ENCODE data around the gene CLPX. TPM values are rescaled to one million over a fixed set of nuclear protein-coding genes. Genes with fewer than 3 reads are reported as not detected.

Gene CLPX
- total and polyA plus RNA-seq, 9 of the 15 experiments (the other 6 are each of a cell fraction or from before 2014, with no cell fraction given) = 11.2 to 83.3 (median 51.3) TPM

DNA sequence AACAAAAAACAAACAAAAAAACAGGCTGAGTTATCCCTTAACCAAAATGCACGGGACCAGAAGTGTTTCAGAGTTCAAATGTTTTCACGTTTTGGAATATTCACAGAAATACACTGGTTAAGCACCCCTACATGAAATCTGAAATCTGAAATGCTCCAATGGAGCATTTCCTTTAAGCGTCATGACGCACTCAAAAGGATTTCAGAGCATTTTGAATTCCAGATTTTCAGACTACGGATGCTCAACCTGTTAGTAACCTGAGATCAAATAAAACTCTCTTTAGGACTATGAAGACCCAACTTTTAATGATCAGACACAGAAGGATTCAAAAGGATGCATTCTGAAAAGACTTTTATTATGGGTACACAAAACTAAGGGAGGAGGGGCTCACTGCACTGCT, 9.6 kb downstream of the CLPX start:
- peak; percentile 11 for FAIRE-seq
- H3K36me3 ChIP-seq (ENCODE audit: control insufficient read depth, insufficient read depth, low read length) = peaks cover 81% of the 10 kb centered on the region; the same call in 2 of the 3 replicates
- intact Hi-C loops (cut with micrococcal nuclease) = no loop called here

More for the DNA sequence above, 9.6 kb downstream of the CLPX start:
- H3K9me1 ChIP-seq (ENCODE audit: control insufficient read depth, insufficient read depth, low read length) = no peaks in the 10 kb centered on the region
- H3K4me1 ChIP-seq (replicated peaks in 1 of 2; ENCODE audit: control insufficient read depth in 2 of 2, insufficient read depth in 2 of 2, low read length in 2 of 2) = no peaks in the 10 kb centered on the region
- H3K9me3 ChIP-seq (replicated peaks; ENCODE audit: control insufficient read depth, insufficient read depth, low read depth, low read length) = no peaks in the 10 kb centered on the region
- ATAC-seq (no peak), DNase-seq (ENCODE audit: extremely low read depth in 1 of 4, low spot score in 3 of 4) (no peak)
- H3K4me3 ChIP-seq = no peak overlapping the region
- 85% methylated on average over 5 of the region's 5 CpGs for WGBS (ENCODE audit: insufficient coverage, low coverage, missing lambda C conversion rate)
- TF ChIP-seq BRD9 (IDR thresholded peaks at IDR 0.05; ENCODE audit: low read depth, partially characterized antibody) = no peak
- TF ChIP-seq SRSF3 (IDR thresholded peaks at IDR 0.05; ENCODE audit: insufficient read depth, low read length) = no peak
- no peak for TF ChIP-seq SP2 (IDR thresholded peaks at IDR 0.05; ENCODE audit: extremely low read depth, low read depth, low read length, poor library complexity, severe bottlenecking)
- no peak for TF ChIP-seq EZH2 (IDR thresholded peaks at IDR 0.05; ENCODE audit: borderline replicate concordance, low read depth, low read length)
- no peak for TF ChIP-seq CBX8 (IDR thresholded peaks at IDR 0.05; ENCODE audit: borderline replicate concordance, extremely low read depth, low read depth, low read length, poor library complexity, severe bottlenecking)
- TF ChIP-seq LARP7 (IDR thresholded peaks at IDR 0.05) = no peak
- TF ChIP-seq TGIF2 (CRISPR knock-in tag; IDR thresholded peaks at IDR 0.05) = no peak
- no peak for TF ChIP-seq DNMT1 (IDR thresholded peaks at IDR 0.05)
- TF ChIP-seq, protein P1, sequence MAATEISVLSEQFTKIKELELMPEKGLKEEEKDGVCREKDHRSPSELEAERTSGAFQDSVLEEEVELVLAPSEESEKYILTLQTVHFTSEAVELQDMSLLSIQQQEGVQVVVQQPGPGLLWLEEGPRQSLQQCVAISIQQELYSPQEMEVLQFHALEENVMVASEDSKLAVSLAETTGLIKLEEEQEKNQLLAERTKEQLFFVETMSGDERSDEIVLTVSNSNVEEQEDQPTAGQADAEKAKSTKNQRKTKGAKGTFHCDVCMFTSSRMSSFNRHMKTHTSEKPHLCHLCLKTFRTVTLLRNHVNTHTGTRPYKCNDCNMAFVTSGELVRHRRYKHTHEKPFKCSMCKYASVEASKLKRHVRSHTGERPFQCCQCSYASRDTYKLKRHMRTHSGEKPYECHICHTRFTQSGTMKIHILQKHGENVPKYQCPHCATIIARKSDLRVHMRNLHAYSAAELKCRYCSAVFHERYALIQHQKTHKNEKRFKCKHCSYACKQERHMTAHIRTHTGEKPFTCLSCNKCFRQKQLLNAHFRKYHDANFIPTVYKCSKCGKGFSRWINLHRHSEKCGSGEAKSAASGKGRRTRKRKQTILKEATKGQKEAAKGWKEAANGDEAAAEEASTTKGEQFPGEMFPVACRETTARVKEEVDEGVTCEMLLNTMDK (IDR thresholded peaks at IDR 0.05; ENCODE audit: borderline replicate concordance, insufficient read depth, low read depth, low read length, poor library complexity, severe bottlenecking) = no peak
- TF ChIP-seq XRCC5 (IDR thresholded peaks at IDR 0.05; ENCODE audit: low read depth, low read length) = no peak
- no peak for TF ChIP-seq FOSL1 (tag; conservative IDR thresholded peaks at IDR 0.05)
- TF ChIP-seq TEAD4 (IDR thresholded peaks at IDR 0.05; ENCODE audit: low read length) = no peak
- TF ChIP-seq TEAD4 (CRISPR knock-in tag; IDR thresholded peaks at IDR 0.05; ENCODE audit: borderline replicate concordance) = no peak
- no peak for TF ChIP-seq XRCC3 (IDR thresholded peaks at IDR 0.05)
- TF ChIP-seq EWSR1 (IDR thresholded peaks at IDR 0.05; ENCODE audit: borderline replicate concordance, low read depth, partially characterized antibody) = no peak
- no peak for TF ChIP-seq CREBBP (IDR thresholded peaks at IDR 0.05; ENCODE audit: low read depth, low read length)
- no peak for TF ChIP-seq MXI1 (IDR thresholded peaks at IDR 0.05; ENCODE audit: low read depth, low read length)
- TF ChIP-seq HDGF (IDR thresholded peaks at IDR 0.05) = no peak
- no peak for TF ChIP-seq ATF1 (CRISPR knock-in tag; IDR thresholded peaks at IDR 0.05)
- TF ChIP-seq ATF1 (tag; IDR thresholded peaks at IDR 0.05) = no peak
- no TSS peak for BruUV-seq (replicated peaks)
- peaks cover 16% of the 10 kb centered on the region for H3K79me2 ChIP-seq (ENCODE audit: control insufficient read depth, insufficient read depth, low read length)
- ChIA-PET CTCF (ENCODE audit: low intra/inter-chr PET ratio) (no interaction called here), POLR2A (no interaction called here)
- H3K27ac ChIP-seq (ENCODE audit: extremely low read depth, low read depth, low read length) = no peak overlapping the region
- H4K20me1 ChIP-seq (replicated peaks; ENCODE audit: control insufficient read depth, insufficient read depth, low read length) = no peaks in the 10 kb centered on the region
- no peak overlapping the region for H2AFZ ChIP-seq (ENCODE audit: low read depth, low read length)
- H3K4me2 ChIP-seq (ENCODE audit: insufficient read depth, low read length) = no peak overlapping the region
- in situ Hi-C loops (cut with MboI) = no loop called here
- H3K27me3 ChIP-seq (ENCODE audit: control insufficient read depth in 2 of 2, insufficient read depth in 2 of 2, low read length in 2 of 2) = no peaks in the 10 kb centered on the region
- no peak overlapping the region for H3K9ac ChIP-seq (ENCODE audit: insufficient read depth in 1 of 2, low read depth in 2 of 2, low read length in 2 of 2)

All from K562 (cell line).